RCC 7860 (cell line): ENCODE measurements around the gene TTC39B.
"Not testable (repeated sequence)": the region's sequence is repeated elsewhere in the genome, so short reads cannot be mapped to it uniquely, and the experiment has no call there.

Source experiments
- DNase-seq: peaks from one replicate; pipeline ENCODE4 v3.0.0-alpha.2; 2015; ENCODE audit warnings: low spot score
- FAIRE-seq: peaks from 2 replicates; lab custom pipeline; 2012; peaks lifted over from hg19 to GRCh38; lab: Jason Lieb, UNC

TTC39B gene

GRCh38 chr9:15306757-15307522 is at the start of gene TTC39B:
Gene TTC39B (minus strand): TSS chr9:15307216. CDS start chr9:15307125, 91 bp downstream.
- DNase-seq (peak; percentile 75), FAIRE-seq (peak; percentile 2)

- FAIRE-seq (no peak), DNase-seq (no peak)
Observed at GRCh38 chr9:15355669-15356068, 48.7 kb upstream of the TTC39B start.

GRCh38 chr9:15354713-15355112 is 47.7 kb upstream of the TTC39B start:
- FAIRE-seq (no peak), DNase-seq (no peak)

GRCh38 chr9:15353892-15354291 is 46.9 kb upstream of the TTC39B start:
- FAIRE-seq = no peak

GRCh38 chr9:15352306-15352705 is 45.3 kb upstream of the TTC39B start:
- no peak for DNase-seq
- FAIRE-seq = no peak

More at GRCh38 chr9:15353892-15354291, 46.9 kb upstream of the TTC39B start:
- DNase-seq = no peak

GRCh38 chr9:15349892-15350761 is 43.1 kb upstream of the TTC39B start:
- FAIRE-seq (no peak), DNase-seq (peak; percentile 10)

- FAIRE-seq (no peak), DNase-seq (no peak)
Observed at GRCh38 chr9:15346837-15347236, 39.8 kb upstream of the TTC39B start.

GRCh38 chr9:15344191-15344590 is 37.2 kb upstream of the TTC39B start:
- no peak for DNase-seq
- FAIRE-seq = no peak

- DNase-seq (no peak), FAIRE-seq (no peak)
Observed at GRCh38 chr9:15333376-15333881, 26.4 kb upstream of the TTC39B start.

- no peak for DNase-seq
- FAIRE-seq = no peak
Observed at GRCh38 chr9:15332939-15333338, 25.9 kb upstream of the TTC39B start.

- no peak for FAIRE-seq
- DNase-seq = no peak
Observed at GRCh38 chr9:15329539-15330109, 22.6 kb upstream of the TTC39B start.

GRCh38 chr9:15328946-15329345 is 21.9 kb upstream of the TTC39B start:
- FAIRE-seq (no peak), DNase-seq (no peak)

GRCh38 chr9:15322695-15323094 is 15.7 kb upstream of the TTC39B start:
- not testable (repeated sequence) for FAIRE-seq, DNase-seq

GRCh38 chr9:15319661-15320060 is 12.6 kb upstream of the TTC39B start:
- not testable (repeated sequence) for FAIRE-seq, DNase-seq

- no peak for FAIRE-seq
Observed at GRCh38 chr9:15317836-15318235, 10.8 kb upstream of the TTC39B start.

GRCh38 chr9:15311607-15312006 is 4.6 kb upstream of the TTC39B start:
- FAIRE-seq (no peak), DNase-seq (no peak)

More at GRCh38 chr9:15317836-15318235, 10.8 kb upstream of the TTC39B start:
- no peak for DNase-seq

GRCh38 chr9:15310107-15310850 is 3.3 kb upstream of the TTC39B start:
- no peak for FAIRE-seq
- no peak for DNase-seq

- DNase-seq (no peak), FAIRE-seq (no peak)
Observed at GRCh38 chr9:15308511-15308910, 1.5 kb upstream of the TTC39B start.

GRCh38 chr9:15307523-15307841 is 466 bp upstream of the TTC39B start:
- DNase-seq (no peak), FAIRE-seq (no peak)

- DNase-seq (no peak), FAIRE-seq (no peak)
Observed at GRCh38 chr9:15306068-15306756, 804 bp downstream of the TTC39B start.
